Panc1 (cell line): ENCODE data around the gene PSME1. TPM values are rescaled to one million over a fixed set of nuclear protein-coding genes. Genes with fewer than 3 reads are reported as not detected.

Experiments
- ATAC-seq: fragments of 200-7000 bp; cut with Tn5 transposase; 2 replicates; pipeline ENCODE4 v1.9.1; 2020; ENCODE audit warnings: mild to moderate bottlenecking, moderate library complexity
- BruUV-seq: library from RNA; stranded (reverse); fragments of 400-500 nt; replicated peaks from 2 replicates; lab custom pipeline; 2021; lab: Mats Ljungman, UMichigan
- CTCF ChIA-PET: fragments of 300-600 bp; sonication (Branson Sonifier 250); formaldehyde crosslinking; loops from one replicate; lab custom pipeline; 2022; ENCODE audit warnings: antibody characterized with exemption; lab: Charles Lee
- POLR2A ChIA-PET: fragments of 300-600 bp; sonication (Branson Sonifier 250); formaldehyde crosslinking; loops from one replicate; lab custom pipeline; 2022; ENCODE audit warnings: antibody characterized with exemption; lab: Charles Lee
- DNase-seq: peaks from one replicate; pipeline ENCODE4 v3.0.0-alpha.2; 2010; ENCODE audit warnings: low read depth, low spot score
- H3K27ac ChIP-seq: 2 replicates; pipeline ENCODE4 v1.5.1; 2011; ENCODE audit warnings: mild to moderate bottlenecking, low read length, inconsistent platforms
- H3K27me3 ChIP-seq: fragments of 200-500 bp; sonication (Bioruptor generic); 2 replicates; pipeline ENCODE4 v1.6.0; 2014; ENCODE audit warnings: low read length, inconsistent platforms; ENCODE audit not compliant: control insufficient read depth, insufficient read depth
- H3K36me3 ChIP-seq: fragments of 200-500 bp; sonication (Bioruptor generic); 2 replicates; pipeline ENCODE4 v1.5.1; 2014; ENCODE audit warnings: inconsistent platforms, mild to moderate bottlenecking, low read length, moderate library complexity; ENCODE audit not compliant: control insufficient read depth, insufficient read depth
- H3K4me1 ChIP-seq: 2 replicates; pipeline ENCODE4 v1.5.1; 2011; ENCODE audit warnings: inconsistent platforms, mild to moderate bottlenecking, low read length, moderate library complexity; ENCODE audit not compliant: control insufficient read depth, insufficient read depth
- H3K4me3 ChIP-seq, 2 experiments: 2 replicates each; pipeline ENCODE4 v1.5.1; 2011 to 2012; ENCODE audit warnings: low read depth in 2 of 2, low read length in 2 of 2, mild to moderate bottlenecking in 2 of 2, inconsistent platforms in 1 of 2, moderate library complexity in 1 of 2
- H3K9me3 ChIP-seq: fragments of 200-500 bp; sonication (Bioruptor generic); 2 replicates; pipeline ENCODE4 v1.5.1; 2014; ENCODE audit warnings: low read depth, mild to moderate bottlenecking, inconsistent platforms, low read length, moderate library complexity; ENCODE audit not compliant: control insufficient read depth, insufficient read depth
- POLR2AphosphoS5 ChIP-seq: IDR thresholded peaks from 2 replicates; pipeline ENCODE4 v1.6.1; 2012; ENCODE audit warnings: mild to moderate bottlenecking, low read depth, low read length, moderate library complexity
- SIN3A ChIP-seq: IDR thresholded peaks from 2 replicates; pipeline ENCODE4 v1.6.1; 2012; ENCODE audit warnings: low read depth, mild to moderate bottlenecking, low read length, moderate library complexity, borderline replicate concordance; ENCODE audit not compliant: insufficient read depth
- TCF7L2 ChIP-seq: IDR thresholded peaks from 2 replicates; pipeline ENCODE4 v1.6.1; 2011; ENCODE audit warnings: mild to moderate bottlenecking, low read depth, low read length, inconsistent platforms
- in situ Hi-C: cut with HindIII; loops from 2 replicates; pipeline ENCODE4 v1.10.0; 2016; ENCODE audit warnings: low sequenced_read_pairs, low pct_unique_long_range_greater_than_20kb
- intact Hi-C: fragments of 100-400 bp; cut with micrococcal nuclease; formaldehyde crosslinking; loops from one replicate; pipeline ENCODE4 v1.10.0; 2022; ENCODE audit not compliant: unreplicated experiment
- total RNA-seq: library from RNA; stranded (reverse); gene quantifications from one replicate; pipeline ENCODE4 v1.2.1, GENCODE V29; 2021; ENCODE audit not compliant: unreplicated experiment
- TF ChIP-seq, protein P1 (sequence below): fragments of 450-650 bp; IDR thresholded peaks from 2 replicates; pipeline ENCODE4 v1.5.1; 2017; ENCODE audit warnings: mild to moderate bottlenecking
- TF ChIP-seq, protein P2 (sequence below), 2 experiments: IDR thresholded peaks; 2 replicates each; pipeline ENCODE4 v1.6.1; 2011 to 2012; ENCODE audit warnings: low read depth in 2 of 2, control low read depth in 1 of 2, low read length in 1 of 2, mild to moderate bottlenecking in 1 of 2, moderate library complexity in 1 of 2; ENCODE audit not compliant: insufficient read depth in 1 of 2

The PSME1 gene
- total RNA-seq, 1 experiment from 2014 or later: 130 TPM

DNA sequence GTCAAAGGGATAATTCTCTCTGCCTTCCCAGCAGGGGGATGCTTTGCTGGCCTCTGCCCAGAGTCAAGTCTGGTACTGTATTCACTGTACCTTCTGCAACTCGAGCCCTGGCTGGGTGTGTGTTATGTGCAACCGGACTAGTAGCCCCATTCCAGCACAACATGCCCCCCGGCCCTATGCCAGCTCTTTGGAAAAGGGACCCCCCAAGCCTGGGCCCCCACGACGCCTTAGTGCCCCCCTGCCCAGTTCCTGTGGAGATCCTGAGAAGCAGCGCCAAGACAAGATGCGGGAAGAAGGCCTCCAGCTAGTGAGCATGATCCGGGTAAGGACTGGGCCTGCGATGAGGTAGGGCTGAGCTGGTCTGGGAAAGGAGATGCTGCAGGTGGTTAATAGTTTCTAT, 14.6 kb downstream of the PSME1 start:
- ATAC-seq (no peak), DNase-seq (no peak)
- BruUV-seq: no TSS peak
- ChIA-PET CTCF (interaction anchor here (0.7 to 0.9 kb wide), 2 partner anchors 41 to 60 kb away, joined by 3 to 15 read pairs; no protein-coding TSS in a partner anchor), POLR2A (interaction anchor here (0.6 kb wide), 1 partner anchor 40 kb away, joined by 9 read pairs; no protein-coding TSS in a partner anchor)
- H3K4me3 ChIP-seq: no peak overlapping the region
- H3K27me3 ChIP-seq: no peaks in the 10 kb centered on the region
- H3K36me3 ChIP-seq: peaks cover 6% of the 10 kb centered on the region
- intact Hi-C loops (no loop called here), in situ Hi-C loops (no loop called here)
- H3K27ac ChIP-seq: no peak overlapping the region
- H3K4me1 ChIP-seq: peaks cover 3% of the 10 kb centered on the region; the same call in 1 of the 2 replicates
- no peaks in the 10 kb centered on the region for H3K9me3 ChIP-seq
- TF ChIP-seq, protein P1, sequence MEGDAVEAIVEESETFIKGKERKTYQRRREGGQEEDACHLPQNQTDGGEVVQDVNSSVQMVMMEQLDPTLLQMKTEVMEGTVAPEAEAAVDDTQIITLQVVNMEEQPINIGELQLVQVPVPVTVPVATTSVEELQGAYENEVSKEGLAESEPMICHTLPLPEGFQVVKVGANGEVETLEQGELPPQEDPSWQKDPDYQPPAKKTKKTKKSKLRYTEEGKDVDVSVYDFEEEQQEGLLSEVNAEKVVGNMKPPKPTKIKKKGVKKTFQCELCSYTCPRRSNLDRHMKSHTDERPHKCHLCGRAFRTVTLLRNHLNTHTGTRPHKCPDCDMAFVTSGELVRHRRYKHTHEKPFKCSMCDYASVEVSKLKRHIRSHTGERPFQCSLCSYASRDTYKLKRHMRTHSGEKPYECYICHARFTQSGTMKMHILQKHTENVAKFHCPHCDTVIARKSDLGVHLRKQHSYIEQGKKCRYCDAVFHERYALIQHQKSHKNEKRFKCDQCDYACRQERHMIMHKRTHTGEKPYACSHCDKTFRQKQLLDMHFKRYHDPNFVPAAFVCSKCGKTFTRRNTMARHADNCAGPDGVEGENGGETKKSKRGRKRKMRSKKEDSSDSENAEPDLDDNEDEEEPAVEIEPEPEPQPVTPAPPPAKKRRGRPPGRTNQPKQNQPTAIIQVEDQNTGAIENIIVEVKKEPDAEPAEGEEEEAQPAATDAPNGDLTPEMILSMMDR: no peak
- no peak for TF ChIP-seq SIN3A
- TF ChIP-seq, protein P2, sequence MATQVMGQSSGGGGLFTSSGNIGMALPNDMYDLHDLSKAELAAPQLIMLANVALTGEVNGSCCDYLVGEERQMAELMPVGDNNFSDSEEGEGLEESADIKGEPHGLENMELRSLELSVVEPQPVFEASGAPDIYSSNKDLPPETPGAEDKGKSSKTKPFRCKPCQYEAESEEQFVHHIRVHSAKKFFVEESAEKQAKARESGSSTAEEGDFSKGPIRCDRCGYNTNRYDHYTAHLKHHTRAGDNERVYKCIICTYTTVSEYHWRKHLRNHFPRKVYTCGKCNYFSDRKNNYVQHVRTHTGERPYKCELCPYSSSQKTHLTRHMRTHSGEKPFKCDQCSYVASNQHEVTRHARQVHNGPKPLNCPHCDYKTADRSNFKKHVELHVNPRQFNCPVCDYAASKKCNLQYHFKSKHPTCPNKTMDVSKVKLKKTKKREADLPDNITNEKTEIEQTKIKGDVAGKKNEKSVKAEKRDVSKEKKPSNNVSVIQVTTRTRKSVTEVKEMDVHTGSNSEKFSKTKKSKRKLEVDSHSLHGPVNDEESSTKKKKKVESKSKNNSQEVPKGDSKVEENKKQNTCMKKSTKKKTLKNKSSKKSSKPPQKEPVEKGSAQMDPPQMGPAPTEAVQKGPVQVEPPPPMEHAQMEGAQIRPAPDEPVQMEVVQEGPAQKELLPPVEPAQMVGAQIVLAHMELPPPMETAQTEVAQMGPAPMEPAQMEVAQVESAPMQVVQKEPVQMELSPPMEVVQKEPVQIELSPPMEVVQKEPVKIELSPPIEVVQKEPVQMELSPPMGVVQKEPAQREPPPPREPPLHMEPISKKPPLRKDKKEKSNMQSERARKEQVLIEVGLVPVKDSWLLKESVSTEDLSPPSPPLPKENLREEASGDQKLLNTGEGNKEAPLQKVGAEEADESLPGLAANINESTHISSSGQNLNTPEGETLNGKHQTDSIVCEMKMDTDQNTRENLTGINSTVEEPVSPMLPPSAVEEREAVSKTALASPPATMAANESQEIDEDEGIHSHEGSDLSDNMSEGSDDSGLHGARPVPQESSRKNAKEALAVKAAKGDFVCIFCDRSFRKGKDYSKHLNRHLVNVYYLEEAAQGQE (IDR thresholded peaks at IDR 0.05; ENCODE audit: insufficient read depth in 1 of 2, low read depth in 2 of 2, low read length in 1 of 2): no peak
- no peak for TF ChIP-seq POLR2AphosphoS5
- no peak for TF ChIP-seq TCF7L2

- no TSS peak for BruUV-seq
- Histone ChIP-seq H3K9me3 (no peaks in the 10 kb centered on the region), H3K4me1 (no peaks in the 10 kb centered on the region), H3K27me3 (no peaks in the 10 kb centered on the region), H3K36me3 (peaks cover 6% of the 10 kb centered on the region), H3K4me3 (no peak overlapping the region), H3K27ac (no peak overlapping the region)
- ChIA-PET CTCF (interaction anchor here (0.6 to 0.7 kb wide), 2 partner anchors 41 to 95 kb away, joined by 4 to 15 read pairs; no protein-coding TSS in a partner anchor), POLR2A (interaction anchor here (0.5 to 0.6 kb wide), 3 partner anchors 15 to 41 kb away, joined by 3 to 9 read pairs (median 3); partner anchors contain the start of gene PSME1)
- no peak for TF ChIP-seq SIN3A
- no peak for TF ChIP-seq POLR2AphosphoS5
- no peak for TF ChIP-seq TCF7L2
- TF ChIP-seq, protein P2 (IDR thresholded peaks at IDR 0.05; ENCODE audit: insufficient read depth in 1 of 2, low read depth in 2 of 2, low read length in 1 of 2): no peak
- TF ChIP-seq, protein P1: no peak
- no peak for ATAC-seq
- in situ Hi-C loops: no loop called here
- DNase-seq: no peak
- intact Hi-C loops: no loop called here
Observed at GRCh38 chr14:24150993-24151392, 15.0 kb downstream of the PSME1 start.
